ENCODE measurements around the gene DCK.

- no peak for TF ChIP-seq CTCF (conservative IDR thresholded peaks at IDR 0.05; ENCODE audit: low read depth in 2 of 2)
- TF ChIP-seq REST (IDR thresholded peaks at IDR 0.05; ENCODE audit: unreplicated experiment) = no peak
- TF ChIP-seq POLR2AphosphoS5 (IDR thresholded peaks at IDR 0.05; ENCODE audit: low read depth) = no peak
- no peak for TF ChIP-seq STAT1 (IDR thresholded peaks at IDR 0.05; ENCODE audit: unreplicated experiment)
- no peak for TF ChIP-seq ZNF114 (CRISPR knock-in tag; IDR thresholded peaks at IDR 0.05)
- no peak for TF ChIP-seq EZH2 (IDR thresholded peaks at IDR 0.05; ENCODE audit: low read depth, unreplicated experiment)
- TF ChIP-seq CREB1 (CRISPR knock-in tag; IDR thresholded peaks at IDR 0.05; ENCODE audit: low read depth) = no peak
- no peak for TF ChIP-seq EZH2phosphoT487 (IDR thresholded peaks at IDR 0.05; ENCODE audit: unreplicated experiment)
- no peak for TF ChIP-seq ZNF462 (CRISPR knock-in tag; IDR thresholded peaks at IDR 0.05)
Measured at GRCh38 chr4:71069063-71069462, 75.6 kb downstream of the DCK start.
